Measurements from ENCODE around the gene CFAP299. TPM values are rescaled to one million over a fixed set of nuclear protein-coding genes. Genes with fewer than 3 reads are reported as not detected.

The CFAP299 gene
- total and polyA plus RNA-seq, 2 of the 13 experiments (the other 11 are each of a cell fraction or from before 2014, with no cell fraction given) = not detected

GRCh38 chr4:80475236-80475635 is 139.7 kb downstream of the CFAP299 start:
- Histone ChIP-seq H4K20me1 (ENCODE audit: insufficient read depth, low read length) (no peaks in the 10 kb centered on the region), H3K27ac (ENCODE audit: extremely low read length, insufficient read depth, low read length) (no peak overlapping the region), H2AFZ (ENCODE audit: low read length) (no peak overlapping the region), H3K36me3 (replicated peaks in 1 of 2; ENCODE audit: control insufficient read depth in 1 of 2, insufficient read depth in 2 of 2, low read length in 2 of 2) (no peaks in the 10 kb centered on the region), H3K4me2 (ENCODE audit: low read depth, low read length) (no peak overlapping the region), H3K79me2 (ENCODE audit: insufficient read depth, low read length) (no peaks in the 10 kb centered on the region), H3K4me3 (replicated peaks in 1 of 3; ENCODE audit: insufficient read depth in 1 of 3, low read depth in 2 of 3, low read length in 3 of 3) (no peak overlapping the region), H3K9ac (ENCODE audit: insufficient read depth, low read depth, low read length) (no peak overlapping the region), H3K27me3 (ENCODE audit: control insufficient read depth in 1 of 2, insufficient read depth in 2 of 2, low read length in 2 of 2) (no peaks in the 10 kb centered on the region; a peak in 1 of 5 replicates), H3K4me1 (ENCODE audit: insufficient read depth, low read length) (no peaks in the 10 kb centered on the region), H3K9me3 (ENCODE audit: low read length) (no peaks in the 10 kb centered on the region)
- ATAC-seq = no peak
- POLR2A ChIA-PET = no interaction called here
- FAIRE-seq = no peak
- intact Hi-C loops (cut with micrococcal nuclease; ENCODE audit: unreplicated experiment) = no loop called here
- no TSS peak for BruUV-seq (replicated peaks)
- TF ChIP-seq NAIF1 (CRISPR knock-in tag; IDR thresholded peaks at IDR 0.05; ENCODE audit: borderline replicate concordance) = no peak
- no peak for TF ChIP-seq KMT2B (CRISPR knock-in tag; IDR thresholded peaks at IDR 0.05)
- TF ChIP-seq, protein P1, sequence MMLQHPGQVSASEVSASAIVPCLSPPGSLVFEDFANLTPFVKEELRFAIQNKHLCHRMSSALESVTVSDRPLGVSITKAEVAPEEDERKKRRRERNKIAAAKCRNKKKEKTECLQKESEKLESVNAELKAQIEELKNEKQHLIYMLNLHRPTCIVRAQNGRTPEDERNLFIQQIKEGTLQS (CRISPR knock-in tag; IDR thresholded peaks at IDR 0.05) = no peak
- no peak for TF ChIP-seq MLLT10 (CRISPR knock-in tag; IDR thresholded peaks at IDR 0.05)
- TF ChIP-seq TSC22D2 (CRISPR knock-in tag; IDR thresholded peaks at IDR 0.05; ENCODE audit: borderline replicate concordance) = no peak
- TF ChIP-seq SCMH1 (CRISPR knock-in tag; IDR thresholded peaks at IDR 0.05; ENCODE audit: borderline replicate concordance) = no peak
- no peak for TF ChIP-seq PHF21A (CRISPR knock-in tag; IDR thresholded peaks at IDR 0.05)
- no peak for TF ChIP-seq NRL (CRISPR knock-in tag; IDR thresholded peaks at IDR 0.05; ENCODE audit: borderline replicate concordance)
- no peak for TF ChIP-seq ERF (CRISPR knock-in tag; IDR thresholded peaks at IDR 0.05)
- TF ChIP-seq, protein P2, sequence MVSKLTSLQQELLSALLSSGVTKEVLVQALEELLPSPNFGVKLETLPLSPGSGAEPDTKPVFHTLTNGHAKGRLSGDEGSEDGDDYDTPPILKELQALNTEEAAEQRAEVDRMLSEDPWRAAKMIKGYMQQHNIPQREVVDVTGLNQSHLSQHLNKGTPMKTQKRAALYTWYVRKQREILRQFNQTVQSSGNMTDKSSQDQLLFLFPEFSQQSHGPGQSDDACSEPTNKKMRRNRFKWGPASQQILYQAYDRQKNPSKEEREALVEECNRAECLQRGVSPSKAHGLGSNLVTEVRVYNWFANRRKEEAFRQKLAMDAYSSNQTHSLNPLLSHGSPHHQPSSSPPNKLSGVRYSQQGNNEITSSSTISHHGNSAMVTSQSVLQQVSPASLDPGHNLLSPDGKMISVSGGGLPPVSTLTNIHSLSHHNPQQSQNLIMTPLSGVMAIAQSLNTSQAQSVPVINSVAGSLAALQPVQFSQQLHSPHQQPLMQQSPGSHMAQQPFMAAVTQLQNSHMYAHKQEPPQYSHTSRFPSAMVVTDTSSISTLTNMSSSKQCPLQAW (CRISPR knock-in tag; IDR thresholded peaks at IDR 0.05) = no peak
- no peak for TF ChIP-seq SIN3B (IDR thresholded peaks at IDR 0.05; ENCODE audit: low read length)
- no peak for TF ChIP-seq KLF11 (CRISPR knock-in tag; IDR thresholded peaks at IDR 0.05)
- no peak for TF ChIP-seq ZNF749 (CRISPR knock-in tag; IDR thresholded peaks at IDR 0.05; ENCODE audit: borderline replicate concordance)
- TF ChIP-seq RBFOX2 (IDR thresholded peaks at IDR 0.05; ENCODE audit: low read depth, low read length) = no peak
- no peak for DNase-seq (ENCODE audit: low spot score)
- in situ Hi-C loops (cut with HindIII; ENCODE audit: extremely low pct_ligation_motif_present, low pct_unique_long_range_greater_than_20kb) = no loop called here
- CTCF ChIA-PET (ENCODE audit: low intra/inter-chr PET ratio, low total read pairs) = no interaction called here
- WGBS (ENCODE audit: low lambda C conversion rate) = 10% methylated on average over 2 of the region's 2 CpGs

All from HepG2 (cell line).